ENCODE results near the gene SPATA18.
"Not testable (repeated sequence)": the region's sequence is repeated elsewhere in the genome, so short reads cannot be mapped to it uniquely, and the experiment has no call there.

Gene SPATA18

DNA sequence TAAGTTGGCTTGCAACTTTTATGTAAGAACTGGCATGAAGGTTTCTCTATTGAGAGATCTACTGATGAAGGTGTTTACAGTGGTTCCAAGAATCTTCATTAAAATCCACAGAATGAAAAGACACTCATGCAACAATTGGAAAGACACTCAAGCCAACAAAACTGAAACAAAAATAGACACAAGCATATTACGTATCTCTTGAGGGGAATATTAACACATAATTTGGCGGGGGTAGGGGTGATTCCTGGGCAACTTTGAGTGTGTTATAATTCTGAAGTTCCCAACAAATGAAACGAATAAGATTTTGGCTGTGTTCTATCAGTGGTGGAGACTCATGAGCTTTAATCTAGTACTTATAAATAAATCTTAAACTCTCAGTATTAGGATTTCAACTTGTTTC lies 75.1 kb downstream of the SPATA18 start:
- TF ChIP-seq, protein P1, sequence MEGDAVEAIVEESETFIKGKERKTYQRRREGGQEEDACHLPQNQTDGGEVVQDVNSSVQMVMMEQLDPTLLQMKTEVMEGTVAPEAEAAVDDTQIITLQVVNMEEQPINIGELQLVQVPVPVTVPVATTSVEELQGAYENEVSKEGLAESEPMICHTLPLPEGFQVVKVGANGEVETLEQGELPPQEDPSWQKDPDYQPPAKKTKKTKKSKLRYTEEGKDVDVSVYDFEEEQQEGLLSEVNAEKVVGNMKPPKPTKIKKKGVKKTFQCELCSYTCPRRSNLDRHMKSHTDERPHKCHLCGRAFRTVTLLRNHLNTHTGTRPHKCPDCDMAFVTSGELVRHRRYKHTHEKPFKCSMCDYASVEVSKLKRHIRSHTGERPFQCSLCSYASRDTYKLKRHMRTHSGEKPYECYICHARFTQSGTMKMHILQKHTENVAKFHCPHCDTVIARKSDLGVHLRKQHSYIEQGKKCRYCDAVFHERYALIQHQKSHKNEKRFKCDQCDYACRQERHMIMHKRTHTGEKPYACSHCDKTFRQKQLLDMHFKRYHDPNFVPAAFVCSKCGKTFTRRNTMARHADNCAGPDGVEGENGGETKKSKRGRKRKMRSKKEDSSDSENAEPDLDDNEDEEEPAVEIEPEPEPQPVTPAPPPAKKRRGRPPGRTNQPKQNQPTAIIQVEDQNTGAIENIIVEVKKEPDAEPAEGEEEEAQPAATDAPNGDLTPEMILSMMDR (IDR thresholded peaks at IDR 0.05; ENCODE audit: low read depth, low read length, missing control alignments): no peak
- in situ Hi-C loops (cut with HindIII; ENCODE audit: low sequenced_read_pairs): no loop called here
- no peak for DNase-seq (ENCODE audit: low read depth)
- H3K4me3 ChIP-seq (ENCODE audit: low read depth, low read length): no peak overlapping the region

DNA sequence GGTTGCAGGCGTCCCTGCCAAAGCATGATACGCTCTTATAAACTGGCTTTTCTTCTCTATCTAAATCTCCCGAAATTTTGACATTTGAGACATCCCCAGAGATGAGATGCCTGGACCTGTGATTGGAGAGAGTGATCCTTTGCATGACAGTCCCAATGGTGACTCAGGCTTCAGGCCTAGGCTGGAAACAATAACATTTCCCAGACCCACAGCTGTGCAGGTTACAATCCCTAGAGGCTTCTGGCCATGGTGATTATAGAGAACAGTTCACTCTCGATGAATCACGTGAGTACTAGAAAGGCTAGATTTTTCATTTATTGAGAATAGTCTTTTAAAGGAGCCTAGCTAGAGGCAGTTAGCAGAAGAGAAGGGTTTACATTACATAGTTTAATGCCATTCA lies 75.9 kb downstream of the SPATA18 start:
- TF ChIP-seq, protein P1 (IDR thresholded peaks at IDR 0.05; ENCODE audit: low read depth, low read length, missing control alignments): no peak
- in situ Hi-C loops (cut with HindIII; ENCODE audit: low sequenced_read_pairs): no loop called here
- DNase-seq (ENCODE audit: low read depth): no peak
- no peak overlapping the region for H3K4me3 ChIP-seq (ENCODE audit: low read depth, low read length)

DNA sequence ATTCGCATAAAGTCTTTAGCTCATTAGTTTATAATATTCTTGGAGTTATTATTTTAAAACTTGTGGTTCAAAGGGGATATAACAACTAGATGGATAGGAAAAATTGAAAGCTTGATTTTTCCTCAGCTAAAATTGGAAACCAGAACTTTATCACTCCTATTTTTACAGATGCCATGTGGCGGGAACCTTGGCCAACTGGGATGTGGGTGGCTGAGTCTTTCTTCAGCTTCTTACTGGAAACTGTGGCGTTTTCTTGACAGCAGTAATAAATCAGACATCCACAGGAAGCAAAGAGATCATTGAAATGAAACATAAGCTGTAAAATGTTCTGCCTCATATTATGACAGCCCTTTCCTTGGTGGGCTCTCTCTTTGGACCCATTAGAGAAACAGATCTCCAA lies 84.1 kb downstream of the SPATA18 start:
- in situ Hi-C loops (cut with HindIII; ENCODE audit: low sequenced_read_pairs): no loop called here
- TF ChIP-seq, protein P1 (IDR thresholded peaks at IDR 0.05; ENCODE audit: low read depth, low read length, missing control alignments): no peak
- no peak overlapping the region for H3K4me3 ChIP-seq (ENCODE audit: low read depth, low read length)
- no peak for DNase-seq (ENCODE audit: low read depth)

DNA sequence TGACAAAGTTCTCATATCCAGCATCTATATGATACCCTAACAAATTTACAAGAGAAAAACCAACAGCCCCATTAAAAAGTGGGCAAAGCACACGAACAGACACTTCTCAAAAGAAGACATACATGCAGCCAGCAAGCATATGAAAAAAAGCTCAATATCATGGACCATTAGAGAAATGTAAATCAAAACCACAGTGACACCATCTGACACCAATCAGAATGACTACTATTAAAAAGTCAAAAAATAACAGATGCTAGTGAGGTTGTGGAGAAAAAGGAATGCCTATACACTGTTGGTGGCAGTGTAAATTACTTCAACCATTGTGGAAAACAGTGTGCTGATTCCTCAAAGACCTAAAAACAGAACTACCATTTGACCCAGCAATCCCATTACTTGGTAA lies 86.0 kb downstream of the SPATA18 start:
- H3K4me3 ChIP-seq (ENCODE audit: low read depth, low read length); in situ Hi-C loops (cut with HindIII; ENCODE audit: low sequenced_read_pairs); DNase-seq (ENCODE audit: low read depth): not testable (repeated sequence)

DNA sequence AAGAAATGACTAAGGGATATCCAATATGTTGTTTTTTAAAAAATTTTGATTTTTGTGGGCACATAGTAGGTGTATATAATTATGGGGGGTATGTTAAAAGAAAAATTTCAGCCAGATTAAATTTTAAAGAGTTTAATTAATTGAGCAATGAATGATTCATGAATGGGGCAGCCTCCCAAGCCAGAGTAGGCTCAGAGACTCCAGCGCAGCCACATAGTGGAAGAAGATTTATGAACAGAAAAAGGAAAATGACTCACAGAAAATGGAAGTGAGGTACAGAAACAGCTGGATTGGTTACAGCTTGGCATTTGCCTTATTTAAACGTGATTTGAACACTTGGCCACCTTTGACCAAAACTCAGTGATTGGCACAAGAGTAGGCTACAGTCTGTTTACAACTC lies 91.7 kb downstream of the SPATA18 start:
- TF ChIP-seq, protein P1 (IDR thresholded peaks at IDR 0.05; ENCODE audit: low read depth, low read length, missing control alignments): no peak
- DNase-seq (ENCODE audit: low read depth): no peak
- H3K4me3 ChIP-seq (ENCODE audit: low read depth, low read length): no peak overlapping the region
- in situ Hi-C loops (cut with HindIII; ENCODE audit: low sequenced_read_pairs): no loop called here

DNA sequence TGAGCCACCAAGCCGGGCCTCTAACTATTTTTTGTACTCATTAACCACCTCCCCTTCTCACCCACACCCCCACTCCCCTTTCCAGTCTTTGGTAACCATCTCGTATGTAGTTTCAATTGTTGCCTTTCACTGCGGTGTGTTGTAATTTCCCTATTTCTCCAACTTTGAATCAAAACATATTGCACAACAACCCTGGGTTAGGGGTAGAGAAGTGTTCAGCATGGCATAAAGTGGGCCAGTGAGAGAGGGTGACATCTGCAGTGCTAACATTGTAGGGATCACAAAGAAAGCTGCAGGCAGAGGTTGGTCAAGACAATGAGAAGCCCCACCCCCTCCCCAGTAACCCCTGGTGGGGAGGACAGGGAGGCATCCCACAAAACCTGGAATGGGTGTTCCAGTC lies 92.7 kb downstream of the SPATA18 start:
- H3K4me3 ChIP-seq (ENCODE audit: low read depth, low read length): no peak overlapping the region
- in situ Hi-C loops (cut with HindIII; ENCODE audit: low sequenced_read_pairs): no loop called here
- DNase-seq (ENCODE audit: low read depth): no peak
- TF ChIP-seq, protein P1 (IDR thresholded peaks at IDR 0.05; ENCODE audit: low read depth, low read length, missing control alignments): no peak

DNA sequence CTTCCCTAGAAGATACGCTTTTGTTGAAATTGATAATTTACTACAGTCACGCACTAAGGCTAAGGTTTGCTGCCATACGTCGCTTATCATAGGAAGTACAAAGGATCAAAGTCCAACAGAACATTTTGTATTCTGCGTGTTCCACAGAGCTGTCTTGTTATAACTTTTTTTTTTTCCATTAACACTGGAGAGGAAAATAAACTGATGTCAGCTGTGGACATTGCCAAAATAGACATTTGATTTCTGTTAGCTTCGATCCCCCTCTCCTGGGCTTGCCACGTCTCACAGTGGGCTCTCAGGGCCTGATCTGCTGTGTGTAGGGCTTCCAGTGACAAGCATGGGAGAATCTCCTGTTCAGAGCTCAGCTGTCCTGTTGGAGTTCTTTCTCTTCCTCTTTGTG lies 93.3 kb downstream of the SPATA18 start:
- H3K4me3 ChIP-seq (ENCODE audit: low read depth, low read length): no peak overlapping the region
- in situ Hi-C loops (cut with HindIII; ENCODE audit: low sequenced_read_pairs): no loop called here
- DNase-seq (ENCODE audit: low read depth): no peak
- TF ChIP-seq, protein P1 (IDR thresholded peaks at IDR 0.05; ENCODE audit: low read depth, low read length, missing control alignments): no peak

Measured in astrocyte of the cerebellum (primary cell).